Measurements from ENCODE around the gene GAPT.

Gene GAPT

GRCh38 chr5:58493141-58493540, 1.9 kb downstream of the GAPT start:
- H3K4me3 ChIP-seq (ENCODE audit: control insufficient read depth in 1 of 7, extremely low read depth in 1 of 7, insufficient read depth in 4 of 7, low read depth in 2 of 7, low read length in 6 of 7), result peak overlapping the region in 6 of 7 experiments; percentile 20 to 93 (median 75)
- peak overlapping the region; percentile 78 to 94 for H3K27ac ChIP-seq (ENCODE audit: insufficient read depth in 1 of 2, low read depth in 1 of 2, low read length in 2 of 2, poor library complexity in 1 of 2, severe bottlenecking in 2 of 2)
- peaks cover 0 to 27% (median 9%) of the 10 kb centered on the region in 4 experiments for H3K36me3 ChIP-seq (ENCODE audit: control insufficient read depth in 4 of 4, insufficient read depth in 4 of 4, low read length in 3 of 4)
- DNase-seq, result peak in 2 of 3 donors; percentile 60 to 74
- CTCF ChIA-PET, result no interaction called here
- POLR2A ChIA-PET, result no interaction called here
- H3K27me3 ChIP-seq (replicated peaks in 2 of 5; ENCODE audit: control insufficient read depth in 4 of 5, insufficient read depth in 5 of 5, low read length in 4 of 5), result no peaks in the 10 kb centered on the region
- peaks cover 0 to 14% (median 0%) of the 10 kb centered on the region in 5 experiments for H3K9me3 ChIP-seq (ENCODE audit: control extremely low read depth in 1 of 5, control insufficient read depth in 4 of 5, insufficient read depth in 2 of 5, low read depth in 1 of 5, low read length in 4 of 5)
- peaks cover 28 to 56% (median 34%) of the 10 kb centered on the region in 4 experiments for H3K4me1 ChIP-seq (ENCODE audit: control extremely low read depth in 1 of 4, control insufficient read depth in 4 of 4, insufficient read depth in 4 of 4, low read length in 3 of 4)

- 100% methylated on average over 3 of the region's 3 CpGs for WGBS (ENCODE audit: insufficient coverage)
- Histone ChIP-seq H3K4me1 (ENCODE audit: control extremely low read depth in 1 of 4, control insufficient read depth in 4 of 4, insufficient read depth in 4 of 4, low read length in 3 of 4) (peaks cover 28 to 63% (median 38%) of the 10 kb centered on the region in 4 experiments), H3K4me3 (ENCODE audit: control insufficient read depth in 1 of 7, extremely low read depth in 1 of 7, insufficient read depth in 4 of 7, low read depth in 2 of 7, low read length in 6 of 7) (no peak overlapping the region), H3K27ac (ENCODE audit: insufficient read depth in 1 of 2, low read depth in 1 of 2, low read length in 2 of 2, poor library complexity in 1 of 2, severe bottlenecking in 2 of 2) (no peak overlapping the region), H3K27me3 (replicated peaks in 2 of 5; ENCODE audit: control insufficient read depth in 4 of 5, insufficient read depth in 5 of 5, low read length in 4 of 5) (no peaks in the 10 kb centered on the region), H3K9me3 (ENCODE audit: control extremely low read depth in 1 of 5, control insufficient read depth in 4 of 5, insufficient read depth in 2 of 5, low read depth in 1 of 5, low read length in 4 of 5) (peaks cover 0 to 14% (median 0%) of the 10 kb centered on the region in 5 experiments), H3K36me3 (ENCODE audit: control insufficient read depth in 4 of 4, insufficient read depth in 4 of 4, low read length in 3 of 4) (peaks cover 0 to 27% (median 9%) of the 10 kb centered on the region in 4 experiments)
- CTCF ChIA-PET, result interaction anchor here (1.0 to 1.7 kb wide), 3 partner anchors 10 to 18 kb away, joined by 3 to 6 read pairs (median 5); no protein-coding TSS in a partner anchor
- no peak for DNase-seq
- POLR2A ChIA-PET, result no interaction called here
Observed at GRCh38 chr5:58496488-58496887, 5.3 kb downstream of the GAPT start.

- DNase-seq, result peak in 2 of 3 donors; percentile 72
- ChIA-PET POLR2A (no interaction called here), CTCF (interaction anchor here (1.0 to 1.7 kb wide), 3 partner anchors 9 to 353 kb away, joined by 4 to 6 read pairs (median 5); no protein-coding TSS in a partner anchor)
- Histone ChIP-seq H3K4me1 (ENCODE audit: control extremely low read depth in 1 of 4, control insufficient read depth in 4 of 4, insufficient read depth in 4 of 4, low read length in 3 of 4) (peaks cover 28 to 60% (median 34%) of the 10 kb centered on the region in 4 experiments), H3K27ac (ENCODE audit: insufficient read depth in 1 of 2, low read depth in 1 of 2, low read length in 2 of 2, poor library complexity in 1 of 2, severe bottlenecking in 2 of 2) (no peak overlapping the region), H3K27me3 (replicated peaks in 2 of 5; ENCODE audit: control insufficient read depth in 4 of 5, insufficient read depth in 5 of 5, low read length in 4 of 5) (no peaks in the 10 kb centered on the region), H3K36me3 (ENCODE audit: control insufficient read depth in 4 of 4, insufficient read depth in 4 of 4, low read length in 3 of 4) (peaks cover 0 to 27% (median 9%) of the 10 kb centered on the region in 4 experiments), H3K9me3 (ENCODE audit: control extremely low read depth in 1 of 5, control insufficient read depth in 4 of 5, insufficient read depth in 2 of 5, low read depth in 1 of 5, low read length in 4 of 5) (peaks cover 0 to 14% (median 0%) of the 10 kb centered on the region in 5 experiments), H3K4me3 (ENCODE audit: control insufficient read depth in 1 of 7, extremely low read depth in 1 of 7, insufficient read depth in 4 of 7, low read depth in 2 of 7, low read length in 6 of 7) (no peak overlapping the region)
- WGBS (ENCODE audit: insufficient coverage), result 14% methylated on average over 5 of the region's 5 CpGs
Observed at GRCh38 chr5:58497386-58497785, 6.2 kb downstream of the GAPT start.

- Histone ChIP-seq H3K27ac (ENCODE audit: insufficient read depth in 1 of 2, low read depth in 1 of 2, low read length in 2 of 2, poor library complexity in 1 of 2, severe bottlenecking in 2 of 2) (no peak overlapping the region), H3K4me1 (ENCODE audit: control extremely low read depth in 1 of 4, control insufficient read depth in 4 of 4, insufficient read depth in 4 of 4, low read length in 3 of 4) (peaks cover 26 to 55% (median 30%) of the 10 kb centered on the region in 4 experiments), H3K36me3 (ENCODE audit: control insufficient read depth in 4 of 4, insufficient read depth in 4 of 4, low read length in 3 of 4) (peaks cover 0 to 27% (median 9%) of the 10 kb centered on the region in 4 experiments), H3K9me3 (ENCODE audit: control extremely low read depth in 1 of 5, control insufficient read depth in 4 of 5, insufficient read depth in 2 of 5, low read depth in 1 of 5, low read length in 4 of 5) (peaks cover 0 to 14% (median 0%) of the 10 kb centered on the region in 5 experiments), H3K4me3 (ENCODE audit: control insufficient read depth in 1 of 7, extremely low read depth in 1 of 7, insufficient read depth in 4 of 7, low read depth in 2 of 7, low read length in 6 of 7) (no peak overlapping the region), H3K27me3 (replicated peaks in 2 of 5; ENCODE audit: control insufficient read depth in 4 of 5, insufficient read depth in 5 of 5, low read length in 4 of 5) (no peaks in the 10 kb centered on the region)
- DNase-seq, result no peak
- ChIA-PET CTCF (interaction anchor here (0.9 to 1.6 kb wide), 2 partner anchors 109 to 352 kb away, joined by 3 to 4 read pairs; no protein-coding TSS in a partner anchor), POLR2A (no interaction called here)
Observed at GRCh38 chr5:58497921-58498320, 6.7 kb downstream of the GAPT start.

- Histone ChIP-seq H3K27me3 (replicated peaks in 2 of 5; ENCODE audit: control insufficient read depth in 4 of 5, insufficient read depth in 5 of 5, low read length in 4 of 5) (no peaks in the 10 kb centered on the region), H3K27ac (ENCODE audit: insufficient read depth in 1 of 2, low read depth in 1 of 2, low read length in 2 of 2, poor library complexity in 1 of 2, severe bottlenecking in 2 of 2) (no peak overlapping the region), H3K4me1 (ENCODE audit: control extremely low read depth in 1 of 4, control insufficient read depth in 4 of 4, insufficient read depth in 4 of 4, low read length in 3 of 4) (peaks cover 25 to 50% (median 30%) of the 10 kb centered on the region in 4 experiments), H3K4me3 (ENCODE audit: control insufficient read depth in 1 of 7, extremely low read depth in 1 of 7, insufficient read depth in 4 of 7, low read depth in 2 of 7, low read length in 6 of 7) (no peak overlapping the region), H3K9me3 (ENCODE audit: control extremely low read depth in 1 of 5, control insufficient read depth in 4 of 5, insufficient read depth in 2 of 5, low read depth in 1 of 5, low read length in 4 of 5) (peaks cover 0 to 14% (median 0%) of the 10 kb centered on the region in 5 experiments), H3K36me3 (ENCODE audit: control insufficient read depth in 4 of 4, insufficient read depth in 4 of 4, low read length in 3 of 4) (peaks cover 0 to 27% (median 9%) of the 10 kb centered on the region in 4 experiments)
- WGBS (ENCODE audit: insufficient coverage), result 76% methylated on average over 2 of the region's 2 CpGs
- ChIA-PET CTCF (interaction anchor here (0.9 to 1.9 kb wide), 5 partner anchors 12 to 352 kb away, joined by 3 to 4 read pairs (median 4); no protein-coding TSS in a partner anchor), POLR2A (no interaction called here)
- no peak for DNase-seq
Observed at GRCh38 chr5:58498340-58498942, 7.2 kb downstream of the GAPT start.

- H3K4me3 ChIP-seq (ENCODE audit: control insufficient read depth in 1 of 7, extremely low read depth in 1 of 7, insufficient read depth in 4 of 7, low read depth in 2 of 7, low read length in 6 of 7), result peak overlapping the region in 1 of 7 experiments; percentile 35
- ChIA-PET POLR2A (no interaction called here), CTCF (interaction anchor here (0.6 to 1.9 kb wide), 5 partner anchors 9 to 1000 kb away, joined by 3 to 4 read pairs (median 3); no protein-coding TSS in a partner anchor)
- peaks cover 19 to 42% (median 28%) of the 10 kb centered on the region in 4 experiments for H3K4me1 ChIP-seq (ENCODE audit: control extremely low read depth in 1 of 4, control insufficient read depth in 4 of 4, insufficient read depth in 4 of 4, low read length in 3 of 4)
- H3K36me3 ChIP-seq (ENCODE audit: control insufficient read depth in 4 of 4, insufficient read depth in 4 of 4, low read length in 3 of 4), result peaks cover 0 to 19% (median 8%) of the 10 kb centered on the region in 4 experiments
- H3K9me3 ChIP-seq (ENCODE audit: control extremely low read depth in 1 of 5, control insufficient read depth in 4 of 5, insufficient read depth in 2 of 5, low read depth in 1 of 5, low read length in 4 of 5), result peaks cover 0 to 13% (median 0%) of the 10 kb centered on the region in 5 experiments
- no peaks in the 10 kb centered on the region for H3K27me3 ChIP-seq (replicated peaks in 2 of 5; ENCODE audit: control insufficient read depth in 4 of 5, insufficient read depth in 5 of 5, low read length in 4 of 5)
- no CpG with 5 or more reads among the region's 3 CpGs for WGBS (ENCODE audit: insufficient coverage)
- DNase-seq, result no peak
- no peak overlapping the region for H3K27ac ChIP-seq (ENCODE audit: insufficient read depth in 1 of 2, low read depth in 1 of 2, low read length in 2 of 2, poor library complexity in 1 of 2, severe bottlenecking in 2 of 2)
Observed at GRCh38 chr5:58499231-58499630, 8.0 kb downstream of the GAPT start.

- H3K36me3 ChIP-seq (ENCODE audit: control insufficient read depth in 4 of 4, insufficient read depth in 4 of 4, low read length in 3 of 4), result peaks cover 0 to 12% (median 3%) of the 10 kb centered on the region in 4 experiments
- peaks cover 19 to 40% (median 28%) of the 10 kb centered on the region in 4 experiments for H3K4me1 ChIP-seq (ENCODE audit: control extremely low read depth in 1 of 4, control insufficient read depth in 4 of 4, insufficient read depth in 4 of 4, low read length in 3 of 4)
- ChIA-PET CTCF (interaction anchor here (1.0 to 1.9 kb wide), 2 partner anchors 10 to 13 kb away, joined by 3 to 4 read pairs; no protein-coding TSS in a partner anchor), POLR2A (no interaction called here)
- peaks cover 0 to 6% (median 0%) of the 10 kb centered on the region in 5 experiments for H3K9me3 ChIP-seq (ENCODE audit: control extremely low read depth in 1 of 5, control insufficient read depth in 4 of 5, insufficient read depth in 2 of 5, low read depth in 1 of 5, low read length in 4 of 5)
- no CpG with 5 or more reads among the region's 2 CpGs for WGBS (ENCODE audit: insufficient coverage)
- H3K27ac ChIP-seq (ENCODE audit: insufficient read depth in 1 of 2, low read depth in 1 of 2, low read length in 2 of 2, poor library complexity in 1 of 2, severe bottlenecking in 2 of 2), result peak overlapping the region in 1 of 2 experiments; percentile 16
- H3K4me3 ChIP-seq (ENCODE audit: control insufficient read depth in 1 of 7, extremely low read depth in 1 of 7, insufficient read depth in 4 of 7, low read depth in 2 of 7, low read length in 6 of 7), result peak overlapping the region in 4 of 7 experiments; percentile 32 to 44 (median 39)
- DNase-seq, result peak in 2 of 3 donors; percentile 62 to 78
- no peaks in the 10 kb centered on the region for H3K27me3 ChIP-seq (replicated peaks in 2 of 5; ENCODE audit: control insufficient read depth in 4 of 5, insufficient read depth in 5 of 5, low read length in 4 of 5)
Observed at GRCh38 chr5:58499941-58500340, 8.7 kb downstream of the GAPT start.
